CD14-positive monocyte (primary cell): Measurements from ENCODE around the gene SPINK7. TPM values are rescaled to one million over a fixed set of nuclear protein-coding genes. Genes with fewer than 3 reads are reported as not detected.

Experiments
- DNase-seq, 3 donors: peaks; one replicate each; pipeline ENCODE4 v3.0.0-alpha.2; 2011 to 2022
- H2AFZ ChIP-seq: 2 replicates; pipeline ENCODE4 v1.6.0; 2012; ENCODE audit warnings: mild to moderate bottlenecking, low read depth, low read length, inconsistent platforms; ENCODE audit not compliant: insufficient read depth, poor library complexity, severe bottlenecking
- H3K27ac ChIP-seq, 2 donors: 1 replicate in 1 of 2; 2 replicates in 1 of 2; pipeline ENCODE4 v1.5.1; 2012 to 2013; ENCODE audit warnings: low read length in 2 of 2, control low read depth in 1 of 2, inconsistent platforms in 1 of 2, low read depth in 1 of 2, mild to moderate bottlenecking in 1 of 2
- H3K27me3 ChIP-seq, 2 donors: one replicate each; pipeline versions ENCODE4 v1.6.0 to v1.6.1; 2011 to 2013; ENCODE audit warnings: low read length in 2 of 2; ENCODE audit not compliant: control insufficient read depth in 2 of 2, insufficient read depth in 2 of 2
- H3K36me3 ChIP-seq, 2 donors: replicated peaks in 1 of 2; 1 replicate in 1 of 2; 2 replicates in 1 of 2; pipeline versions ENCODE4 v1.5.1 to v1.6.1; 2012 to 2013; ENCODE audit warnings: low read length in 2 of 2, control low read depth in 1 of 2, inconsistent platforms in 1 of 2, mild to moderate bottlenecking in 1 of 2; ENCODE audit not compliant: insufficient read depth in 2 of 2, control insufficient read depth in 1 of 2
- H3K4me1 ChIP-seq, 2 donors: 1 replicate in 1 of 2; 2 replicates in 1 of 2; pipeline versions ENCODE4 v1.5.1 to v1.6.1; 2012 to 2013; ENCODE audit warnings: low read length in 2 of 2, control low read depth in 1 of 2, inconsistent platforms in 1 of 2, mild to moderate bottlenecking in 1 of 2, moderate library complexity in 1 of 2; ENCODE audit not compliant: insufficient read depth in 2 of 2, control insufficient read depth in 1 of 2
- H3K4me2 ChIP-seq: replicated peaks from 2 replicates; pipeline ENCODE3; 2012; ENCODE audit warnings: low read length, moderate library complexity, mild to moderate bottlenecking; ENCODE audit not compliant: poor library complexity, severe bottlenecking; ENCODE audit errors: extremely low read depth
- H3K4me3 ChIP-seq, 3 experiments: fragments of 200-600 bp in 1 of 3; sonication (generic) in 1 of 3; replicated peaks in 1 of 3; 1 replicate in 2 of 3; 2 replicates in 1 of 3; pipeline ENCODE4 v1.5.1; 2011 to 2013; ENCODE audit warnings: low read length in 3 of 3, mild to moderate bottlenecking in 3 of 3, control low read depth in 2 of 3, low read depth in 2 of 3, inconsistent platforms in 1 of 3, moderate library complexity in 1 of 3
- H3K79me2 ChIP-seq: 2 replicates; pipeline ENCODE4 v1.6.0; 2012; ENCODE audit warnings: mild to moderate bottlenecking, control low read depth, inconsistent platforms, low read length, moderate library complexity; ENCODE audit not compliant: insufficient read depth
- H3K9ac ChIP-seq: 2 replicates; pipeline ENCODE4 v1.6.0; 2017; ENCODE audit warnings: low read length, mild to moderate bottlenecking; ENCODE audit not compliant: insufficient read depth, poor library complexity, severe bottlenecking
- H3K9me3 ChIP-seq, 2 donors: replicated peaks in 1 of 2; 1 replicate in 1 of 2; 2 replicates in 1 of 2; pipeline versions ENCODE4 v1.5.1 to v1.6.1; 2012 to 2013; ENCODE audit warnings: low read length in 2 of 2, control low read depth in 1 of 2; ENCODE audit not compliant: control insufficient read depth in 1 of 2, insufficient read depth in 1 of 2
- H4K20me1 ChIP-seq: 2 replicates; pipeline ENCODE4 v1.6.0; 2012; ENCODE audit warnings: mild to moderate bottlenecking, low read length, control low read depth, moderate library complexity; ENCODE audit not compliant: insufficient read depth
- H3K27ac Mint-ChIP-seq, 7 donors: one replicate each; pipeline ENCODE4 v1.8.0; 2020; ENCODE audit warnings: mild to moderate bottlenecking in 7 of 7, mixed read lengths in 7 of 7, moderate library complexity in 6 of 7, inconsistent platforms in 2 of 7
- H3K27me3 Mint-ChIP-seq, 3 donors: one replicate each; pipeline ENCODE4 v1.8.0; 2021 to 2022; ENCODE audit warnings: low read depth in 3 of 3, mild to moderate bottlenecking in 3 of 3, mixed read lengths in 3 of 3, moderate library complexity in 3 of 3, inconsistent platforms in 1 of 3
- H3K36me3 Mint-ChIP-seq, 2 donors: one replicate each; pipeline ENCODE4 v1.8.0; 2020; ENCODE audit warnings: mixed read lengths in 2 of 2, inconsistent platforms in 1 of 2, mild to moderate bottlenecking in 1 of 2
- H3K4me1 Mint-ChIP-seq: one replicate; pipeline ENCODE4 v1.8.0; 2020; ENCODE audit warnings: mild to moderate bottlenecking, mixed read lengths
- H3K4me3 Mint-ChIP-seq, 2 donors: one replicate each; pipeline ENCODE4 v1.8.0; 2020; ENCODE audit warnings: mild to moderate bottlenecking in 2 of 2, mixed read lengths in 2 of 2, moderate library complexity in 1 of 2
- H3K9me3 Mint-ChIP-seq, 7 donors: one replicate each; pipeline ENCODE4 v1.8.0; 2020 to 2022; ENCODE audit warnings: mixed read lengths in 7 of 7, mild to moderate bottlenecking in 6 of 7, moderate library complexity in 6 of 7, inconsistent platforms in 2 of 7
- CTCF ChIP-seq: fragments of 200-600 bp; IDR thresholded peaks from one replicate; pipeline ENCODE4 v1.8.0; 2022; ENCODE audit warnings: antibody characterized with exemption, mild to moderate bottlenecking
- WGBS: methylation state at CpG from one replicate; pipeline ENCODE4 v1.1.5; 2013; ENCODE audit warnings: missing lambda C conversion rate; ENCODE audit not compliant: insufficient coverage; 5-methylcytosine and 5-hydroxymethylcytosine counted together
- intact Hi-C, 2 donors: fragments of 100-400 bp; cut with micrococcal nuclease; formaldehyde crosslinking; loops; one replicate each; pipeline versions ENCODE4 v1.15.0 to v1.15.1; 2023
- polyA plus RNA-seq, 3 donors: library from polyadenylated mRNA; depleted of rRNA in 1 of 3; unstranded in 2 of 3; stranded (reverse) in 1 of 3; fragments of 300-500 nt in 2 of 3; fragments of >200 nt in 1 of 3; fragmentation: Illumina TruSeq in 2 of 3; gene quantifications; 1 replicate in 2 of 3; 2 replicates in 1 of 3; pipeline ENCODE4 v1.2.3, GENCODE V29; 2012 to 2021

SPINK7 gene
- polyA plus RNA-seq, 3 donors, result not detected

GRCh38 chr5:148309746-148310145, 2.5 kb upstream of the SPINK7 start:
- intact Hi-C loops, result no loop called here
- TF ChIP-seq CTCF, result no peak

GRCh38 chr5:148311484-148311883, 739 bp upstream of the SPINK7 start:
- no peak for DNase-seq
- no peaks in the 10 kb centered on the region for H3K36me3 Mint-ChIP-seq
- no peaks in the 10 kb centered on the region for H3K27me3 ChIP-seq
- no peak overlapping the region for H3K27ac Mint-ChIP-seq
- peaks cover 4 to 16% (median 12%) of the 10 kb centered on the region in 7 donors for H3K9me3 Mint-ChIP-seq
- no peak overlapping the region for H3K4me3 ChIP-seq
- H3K9ac ChIP-seq, result no peak overlapping the region
- H3K9me3 ChIP-seq, result peaks cover 0 to 2% of the 10 kb centered on the region in 2 donors
- no peak overlapping the region for H3K4me2 ChIP-seq
- no peaks in the 10 kb centered on the region for H3K4me1 ChIP-seq
- no peaks in the 10 kb centered on the region for H3K4me1 Mint-ChIP-seq
- H3K27me3 Mint-ChIP-seq, result peaks cover 0 to 2% (median 0%) of the 10 kb centered on the region in 3 donors
- no peaks in the 10 kb centered on the region for H3K36me3 ChIP-seq
- no peak for TF ChIP-seq CTCF
- no peak overlapping the region for H3K4me3 Mint-ChIP-seq
- H3K79me2 ChIP-seq, result no peaks in the 10 kb centered on the region
- H4K20me1 ChIP-seq, result no peaks in the 10 kb centered on the region
- intact Hi-C loops, result no loop called here
- no CpG with 5 or more reads among the region's 3 CpGs for WGBS
- no peak overlapping the region for H3K27ac ChIP-seq
- H2AFZ ChIP-seq, result no peak overlapping the region

More at GRCh38 chr5:148309746-148310145, 2.5 kb upstream of the SPINK7 start:
- Histone ChIP-seq H3K27ac (no peak overlapping the region), H3K9me3 (peaks cover 0 to 2% of the 10 kb centered on the region in 2 donors), H3K4me2 (no peak overlapping the region), H3K79me2 (no peaks in the 10 kb centered on the region), H2AFZ (no peak overlapping the region), H3K4me3 (no peak overlapping the region), H4K20me1 (no peaks in the 10 kb centered on the region), H3K36me3 (no peaks in the 10 kb centered on the region), H3K4me1 (no peaks in the 10 kb centered on the region), H3K27me3 (no peaks in the 10 kb centered on the region), H3K9ac (no peak overlapping the region)
- H3K9me3 Mint-ChIP-seq, result peaks cover 4 to 16% (median 12%) of the 10 kb centered on the region in 7 donors
- no peak for DNase-seq
- peaks cover 0 to 2% (median 0%) of the 10 kb centered on the region in 3 donors for H3K27me3 Mint-ChIP-seq
- no peak overlapping the region for H3K27ac Mint-ChIP-seq
- no peaks in the 10 kb centered on the region for H3K36me3 Mint-ChIP-seq
- no peak overlapping the region for H3K4me3 Mint-ChIP-seq
- H3K4me1 Mint-ChIP-seq, result no peaks in the 10 kb centered on the region
